Measurements from ENCODE around the gene TNFSF9.
"Not testable (repeated sequence)": the region's sequence is repeated elsewhere in the genome, so short reads cannot be mapped to it uniquely, and the experiment has no call there.

Gene TNFSF9

GRCh38 chr19:6499052-6499790 is 31.6 kb upstream of the TNFSF9 start:
- Mint-ChIP-seq H3K27me3 (peaks cover 13% of the 10 kb centered on the region), H3K9me3 (no peaks in the 10 kb centered on the region), H3K4me1 (ENCODE audit: low read depth) (peaks cover 9% of the 10 kb centered on the region), H3K27ac (no peak overlapping the region), H3K36me3 (ENCODE audit: low read depth) (no peaks in the 10 kb centered on the region), H3K4me3 (no peak overlapping the region)

GRCh38 chr19:6500837-6501739 is 29.7 kb upstream of the TNFSF9 start:
- H3K9me3 Mint-ChIP-seq: no peaks in the 10 kb centered on the region
- peaks cover 13% of the 10 kb centered on the region for H3K27me3 Mint-ChIP-seq
- H3K36me3 Mint-ChIP-seq (ENCODE audit: low read depth): no peaks in the 10 kb centered on the region
- H3K4me1 Mint-ChIP-seq (ENCODE audit: low read depth): peaks cover 17% of the 10 kb centered on the region
- peak overlapping the region; percentile 68 for H3K27ac Mint-ChIP-seq
- peak overlapping the region; percentile 83 for H3K4me3 Mint-ChIP-seq

GRCh38 chr19:6501740-6502648 is 28.8 kb upstream of the TNFSF9 start, which contains the start of gene TUBB4A:
TSS of gene TUBB4A (minus strand) at chr19:6502309. CDS start at chr19:6502212, 97 bp downstream.
- Mint-ChIP-seq H3K27me3 (peaks cover 13% of the 10 kb centered on the region), H3K27ac (peak within 1 kb of the TSS; percentile 68), H3K4me3 (peak within 1 kb of the TSS; percentile 83), H3K4me1 (ENCODE audit: low read depth) (peaks cover 17% of the 10 kb centered on the region), H3K9me3 (no peaks in the 10 kb centered on the region), H3K36me3 (ENCODE audit: low read depth) (no peaks in the 10 kb centered on the region)

- H3K9me3 Mint-ChIP-seq: no peaks in the 10 kb centered on the region
- no peaks in the 10 kb centered on the region for H3K36me3 Mint-ChIP-seq (ENCODE audit: low read depth)
- H3K27ac Mint-ChIP-seq: no peak overlapping the region
- no peak overlapping the region for H3K4me3 Mint-ChIP-seq
- peaks cover 17% of the 10 kb centered on the region for H3K4me1 Mint-ChIP-seq (ENCODE audit: low read depth)
- peaks cover 13% of the 10 kb centered on the region for H3K27me3 Mint-ChIP-seq
Measured at GRCh38 chr19:6503407-6504201, 27.2 kb upstream of the TNFSF9 start.

- not testable (repeated sequence) for H3K27ac Mint-ChIP-seq; H3K36me3 Mint-ChIP-seq (ENCODE audit: low read depth); H3K9me3 Mint-ChIP-seq; H3K27me3 Mint-ChIP-seq; H3K4me3 Mint-ChIP-seq
- H3K4me1 Mint-ChIP-seq (ENCODE audit: low read depth): peaks cover 11% of the 10 kb centered on the region
Measured at GRCh38 chr19:6508028-6508771, 22.6 kb upstream of the TNFSF9 start.

GRCh38 chr19:6509118-6509971 is 21.5 kb upstream of the TNFSF9 start:
- Mint-ChIP-seq H3K4me3 (no peak overlapping the region), H3K9me3 (no peaks in the 10 kb centered on the region), H3K4me1 (ENCODE audit: low read depth) (peaks cover 11% of the 10 kb centered on the region), H3K27me3 (no peaks in the 10 kb centered on the region), H3K27ac (no peak overlapping the region), H3K36me3 (ENCODE audit: low read depth) (no peaks in the 10 kb centered on the region)

GRCh38 chr19:6510618-6511017 is 20.2 kb upstream of the TNFSF9 start:
- Mint-ChIP-seq H3K4me3 (no peak overlapping the region), H3K27me3 (no peaks in the 10 kb centered on the region), H3K9me3 (no peaks in the 10 kb centered on the region), H3K27ac (no peak overlapping the region), H3K36me3 (ENCODE audit: low read depth) (no peaks in the 10 kb centered on the region), H3K4me1 (ENCODE audit: low read depth) (peaks cover 7% of the 10 kb centered on the region)

- Mint-ChIP-seq H3K36me3 (ENCODE audit: low read depth) (no peaks in the 10 kb centered on the region), H3K4me3 (no peak overlapping the region), H3K27ac (no peak overlapping the region), H3K4me1 (ENCODE audit: low read depth) (peaks cover 35% of the 10 kb centered on the region), H3K9me3 (no peaks in the 10 kb centered on the region), H3K27me3 (no peaks in the 10 kb centered on the region)
Measured at GRCh38 chr19:6514089-6514488, 16.7 kb upstream of the TNFSF9 start.

GRCh38 chr19:6514926-6515544 is 15.8 kb upstream of the TNFSF9 start:
- Mint-ChIP-seq H3K27me3 (no peaks in the 10 kb centered on the region), H3K4me3 (no peak overlapping the region), H3K27ac (no peak overlapping the region), H3K36me3 (ENCODE audit: low read depth) (no peaks in the 10 kb centered on the region), H3K9me3 (no peaks in the 10 kb centered on the region), H3K4me1 (ENCODE audit: low read depth) (peaks cover 43% of the 10 kb centered on the region)

GRCh38 chr19:6516018-6516658 is 14.7 kb upstream of the TNFSF9 start:
- H3K27me3 Mint-ChIP-seq: no peaks in the 10 kb centered on the region
- peak overlapping the region; percentile 91 for H3K27ac Mint-ChIP-seq
- peak overlapping the region; percentile 96 for H3K4me3 Mint-ChIP-seq

GRCh38 chr19:6516659-6517291 is 14.1 kb upstream of the TNFSF9 start:
- H3K4me3 Mint-ChIP-seq: peak overlapping the region; percentile 96
- H3K9me3 Mint-ChIP-seq: no peaks in the 10 kb centered on the region
- H3K27ac Mint-ChIP-seq: peak overlapping the region; percentile 94
- H3K4me1 Mint-ChIP-seq (ENCODE audit: low read depth): peaks cover 48% of the 10 kb centered on the region
- H3K27me3 Mint-ChIP-seq: no peaks in the 10 kb centered on the region
- H3K36me3 Mint-ChIP-seq (ENCODE audit: low read depth): no peaks in the 10 kb centered on the region

More at GRCh38 chr19:6516018-6516658, 14.7 kb upstream of the TNFSF9 start:
- Mint-ChIP-seq H3K36me3 (ENCODE audit: low read depth) (no peaks in the 10 kb centered on the region), H3K9me3 (no peaks in the 10 kb centered on the region), H3K4me1 (ENCODE audit: low read depth) (peaks cover 50% of the 10 kb centered on the region)

Measured in stimulated activated naive CD8-positive, alpha-beta T cell treated with anti-CD3 and anti-CD28 coated beads, Interleukin-15, Interleukin-2, amounts not matched to agents 100 ng/mL and 50 ng/mL, for 24 hours (primary cell).